GM19043 (cell line): ENCODE results near the gene CACNA1G.

ENCODE experiments used
- ATAC-seq: cut with Tn5 transposase; IDR thresholded peaks from one replicate; pipeline ENCODE4 v1.9.1; 2021; ENCODE audit warnings: low read depth; ENCODE audit not compliant: unreplicated experiment

The CACNA1G gene

DNA sequence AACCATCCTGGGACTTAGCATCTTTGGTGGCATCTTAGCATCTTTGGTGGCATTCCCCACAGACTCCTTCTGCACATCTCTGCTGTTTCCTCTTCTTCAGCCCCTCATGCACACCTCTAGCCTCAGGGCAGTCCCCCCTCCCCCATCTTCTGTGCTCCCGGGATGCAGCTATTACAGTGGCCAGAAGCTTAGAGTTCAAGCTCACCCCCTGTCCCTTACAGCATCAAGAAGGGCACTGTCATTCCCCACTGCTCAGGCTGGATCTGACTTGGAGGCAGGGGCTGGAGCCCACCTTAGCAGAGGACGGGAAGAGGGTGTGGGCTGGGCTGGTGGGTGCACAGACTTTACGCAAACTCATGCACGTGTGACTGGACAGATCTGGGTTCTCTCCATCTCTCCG is 27.3 kb upstream of the CACNA1G start:
- ATAC-seq, result no peak

DNA sequence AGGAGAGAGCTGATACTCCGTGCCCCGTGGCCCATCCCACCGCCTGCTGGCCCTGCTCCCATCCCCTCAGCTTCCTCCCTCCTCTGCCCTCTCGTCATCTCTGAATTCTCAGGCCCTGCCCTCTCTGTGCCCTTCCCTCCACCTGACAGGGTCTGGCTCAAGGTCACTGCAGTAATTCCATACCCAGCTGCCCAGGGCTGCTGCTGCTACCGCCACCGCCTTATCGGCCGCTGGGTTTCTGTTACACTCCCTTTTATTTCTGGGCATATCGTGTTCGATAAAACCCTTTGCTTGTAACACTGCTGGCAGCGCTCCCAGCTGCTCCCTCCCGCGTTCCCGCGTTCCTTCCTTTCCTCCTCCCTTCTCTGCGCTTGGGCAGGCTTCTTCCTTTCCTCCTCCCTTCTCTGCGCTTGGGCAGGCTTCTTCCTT is 26.8 kb upstream of the CACNA1G start:
- no peak for ATAC-seq

DNA sequence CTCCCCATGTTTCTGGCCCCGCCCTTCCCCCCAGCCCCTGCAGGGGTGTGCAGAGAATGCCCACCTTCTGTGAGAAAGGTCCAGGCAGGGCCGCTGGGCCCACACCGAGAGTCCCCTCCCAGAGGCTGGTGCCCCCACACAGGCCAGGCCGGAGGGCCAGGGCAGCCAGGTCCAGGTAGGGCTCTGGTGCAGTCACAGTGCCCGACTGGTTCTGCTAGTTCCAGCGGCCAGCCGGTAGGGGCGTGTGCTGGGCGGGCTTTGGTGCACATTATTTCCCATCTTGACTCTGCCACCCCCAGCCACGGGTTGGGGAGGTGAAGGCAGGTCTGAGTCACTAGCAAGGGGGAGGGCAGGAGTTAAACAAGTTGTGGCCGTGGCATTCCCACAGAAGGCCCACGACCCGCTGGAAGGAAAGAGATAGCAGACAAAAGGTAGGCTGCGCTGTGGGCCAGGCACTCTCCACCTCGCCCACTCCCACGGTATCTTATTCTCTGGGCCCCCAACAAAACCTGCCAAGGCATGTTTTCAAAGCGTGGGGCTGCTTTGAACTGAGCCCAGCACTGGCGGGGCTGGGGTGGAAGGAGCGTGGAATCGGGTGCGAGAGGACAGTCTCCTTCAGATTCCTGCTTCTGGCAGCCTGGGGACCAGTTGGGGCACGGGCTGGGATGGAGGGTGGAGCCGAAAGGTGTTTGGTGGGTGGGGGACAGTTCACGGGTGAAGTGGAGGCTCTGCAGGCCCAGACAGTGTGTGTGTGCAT is 26.1 kb upstream of the CACNA1G start:
- ATAC-seq, result no peak

DNA sequence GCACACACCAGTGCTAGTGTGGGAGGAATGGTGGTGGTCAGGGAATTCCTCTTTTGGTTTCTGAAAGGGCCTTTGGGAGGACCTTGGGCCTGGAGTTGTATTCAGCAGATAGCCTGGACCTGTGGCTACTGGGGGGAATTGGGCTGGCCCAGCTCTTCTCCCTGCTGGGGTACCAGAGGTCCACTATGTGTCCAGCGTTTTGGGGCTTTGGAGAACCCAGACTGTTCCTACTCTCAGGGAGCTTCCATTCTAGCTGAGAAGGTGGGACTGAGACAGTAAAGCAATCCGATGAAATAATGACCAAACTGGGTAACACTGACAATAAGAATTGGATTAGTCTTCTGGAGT is 25.6 kb upstream of the CACNA1G start:
- no peak for ATAC-seq

DNA sequence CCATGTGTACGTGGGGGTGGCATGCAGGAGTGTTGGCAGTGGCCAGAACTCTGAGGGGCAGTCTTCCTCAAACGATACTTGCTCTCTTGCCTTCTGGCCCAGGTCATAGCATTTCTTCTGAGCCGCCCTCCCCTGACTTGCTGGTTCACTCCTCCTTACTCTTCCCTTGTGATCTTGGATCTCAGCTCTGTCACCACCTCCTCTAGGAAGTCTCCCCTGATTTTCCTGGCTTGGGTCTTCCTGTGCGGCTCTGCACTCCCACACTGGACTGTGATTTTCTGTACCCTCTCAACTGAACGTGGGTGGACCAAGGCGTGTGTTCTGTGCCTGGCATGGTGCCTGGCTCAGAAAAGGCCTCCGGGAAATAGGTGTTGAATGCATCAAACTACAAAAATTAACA is 25.1 kb upstream of the CACNA1G start:
- no peak for ATAC-seq

DNA sequence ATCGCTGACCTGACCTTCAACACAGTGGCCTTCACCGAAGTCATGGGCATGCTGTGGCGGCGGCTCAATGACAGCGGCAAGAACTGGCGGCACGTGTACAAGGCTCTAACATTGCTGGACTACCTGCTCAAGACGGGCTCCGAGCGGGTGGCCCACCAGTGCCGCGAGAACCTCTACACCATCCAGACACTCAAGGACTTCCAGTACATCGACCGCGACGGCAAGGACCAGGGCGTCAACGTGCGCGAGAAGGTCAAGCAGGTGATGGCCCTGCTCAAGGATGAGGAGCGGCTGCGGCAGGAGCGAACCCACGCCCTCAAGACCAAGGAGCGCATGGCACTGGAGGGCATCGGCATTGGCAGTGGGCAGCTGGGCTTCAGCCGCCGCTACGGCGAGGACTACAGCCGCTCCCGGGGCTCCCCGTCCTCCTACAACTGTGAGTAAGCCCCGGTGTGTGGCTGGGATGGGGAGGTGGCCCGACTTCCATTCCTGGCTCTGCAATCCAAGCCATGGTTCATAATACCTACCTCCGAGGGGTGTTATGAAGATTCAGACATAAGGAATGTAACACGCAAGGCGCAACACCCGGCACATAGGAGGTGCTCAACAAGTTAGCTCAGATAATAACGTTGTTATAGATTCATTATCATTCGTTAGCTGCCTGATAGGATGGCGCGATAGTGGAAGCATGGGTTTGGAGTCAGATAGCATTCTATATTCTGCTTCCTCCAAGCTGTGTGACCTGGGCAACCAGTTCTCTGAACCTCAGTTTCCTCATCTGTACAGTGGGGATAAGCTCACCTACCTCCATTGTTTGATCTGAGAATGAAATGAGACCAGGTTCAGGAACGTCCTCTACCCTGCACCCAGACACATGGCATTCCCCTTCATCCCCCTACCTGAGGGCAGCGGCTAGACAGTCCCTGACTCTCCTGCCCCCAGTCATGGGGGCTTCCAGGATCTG is 23.6 kb upstream of the CACNA1G start:
- ATAC-seq, result no peak

DNA sequence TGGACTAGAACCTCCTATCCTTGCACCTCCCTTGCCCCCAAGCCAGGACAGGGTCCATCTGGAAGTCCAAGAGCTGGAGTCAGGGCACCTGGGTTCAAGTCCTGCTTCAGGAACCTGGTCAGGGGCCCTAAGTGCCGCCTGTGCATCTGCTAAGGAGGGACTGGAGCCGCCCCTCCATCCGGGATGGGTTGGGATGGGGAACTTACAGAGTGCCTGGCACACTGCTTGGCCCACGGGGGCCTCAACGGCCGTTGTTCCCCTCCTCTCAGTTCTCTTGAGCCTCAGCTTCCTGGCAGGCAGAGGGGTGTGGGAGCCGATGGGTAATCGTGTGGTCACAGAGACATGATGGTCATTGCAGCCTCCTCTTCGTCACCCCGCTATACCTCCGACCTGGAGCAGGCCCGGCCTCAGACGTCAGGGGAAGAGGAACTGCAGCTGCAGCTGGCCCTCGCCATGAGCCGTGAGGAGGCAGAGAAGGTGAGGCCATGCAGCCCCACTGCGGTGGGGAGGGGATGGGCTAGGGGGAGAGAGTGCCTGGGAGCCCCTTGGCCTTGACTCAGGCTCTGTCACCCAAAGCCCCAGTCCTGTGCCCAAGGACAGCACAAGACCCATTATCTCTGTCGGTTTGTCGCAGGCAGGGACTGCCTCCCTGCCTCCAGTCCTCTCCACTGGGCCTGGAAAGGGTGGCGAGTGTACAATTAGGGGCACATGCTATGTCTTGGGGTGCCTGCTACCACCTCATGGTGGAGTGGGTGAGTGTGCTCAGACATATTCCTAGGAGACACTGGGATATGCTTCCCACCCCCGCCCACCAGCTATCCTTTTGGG is 22.6 kb upstream of the CACNA1G start:
- ATAC-seq, result no peak

DNA sequence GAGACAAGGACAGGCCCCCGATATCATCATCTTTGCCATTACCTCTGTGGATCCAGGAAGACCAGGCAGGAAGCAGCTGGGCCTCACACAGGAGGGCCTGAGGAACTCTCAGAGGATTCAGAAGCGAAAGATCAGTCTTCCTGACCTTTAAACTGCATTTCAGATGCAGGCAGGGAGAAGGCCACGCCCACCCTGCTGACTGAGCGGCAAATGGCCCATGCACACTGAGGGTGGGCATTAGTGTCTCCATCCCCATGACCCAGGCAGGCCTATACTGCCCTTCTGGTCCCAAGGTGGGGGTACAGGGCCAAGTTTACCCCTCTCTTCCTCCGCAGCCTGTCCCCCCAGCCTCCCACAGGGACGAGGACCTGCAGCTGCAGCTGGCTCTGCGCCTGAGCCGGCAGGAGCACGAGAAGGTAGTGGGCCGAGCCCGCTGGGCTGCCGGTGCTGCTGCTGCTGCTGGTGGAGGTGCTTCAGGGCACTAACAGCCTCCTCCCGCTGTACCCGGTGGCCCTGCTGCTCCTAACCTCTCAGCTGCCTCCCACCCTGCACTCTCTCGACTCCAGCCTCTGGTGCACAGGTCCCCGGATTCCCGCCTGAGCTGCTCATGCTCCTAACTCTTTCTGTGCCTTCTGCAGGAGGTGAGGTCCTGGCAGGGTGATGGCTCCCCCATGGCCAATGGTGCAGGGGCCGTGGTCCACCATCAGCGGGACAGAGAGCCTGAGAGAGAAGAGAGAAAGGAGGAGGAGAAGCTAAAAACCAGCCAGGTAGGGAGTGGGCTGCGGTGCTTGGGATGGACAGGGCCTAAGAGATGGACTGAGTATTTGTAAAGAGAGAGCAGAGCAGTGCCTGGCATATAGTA is 21.7 kb upstream of the CACNA1G start:
- ATAC-seq, result no peak

DNA sequence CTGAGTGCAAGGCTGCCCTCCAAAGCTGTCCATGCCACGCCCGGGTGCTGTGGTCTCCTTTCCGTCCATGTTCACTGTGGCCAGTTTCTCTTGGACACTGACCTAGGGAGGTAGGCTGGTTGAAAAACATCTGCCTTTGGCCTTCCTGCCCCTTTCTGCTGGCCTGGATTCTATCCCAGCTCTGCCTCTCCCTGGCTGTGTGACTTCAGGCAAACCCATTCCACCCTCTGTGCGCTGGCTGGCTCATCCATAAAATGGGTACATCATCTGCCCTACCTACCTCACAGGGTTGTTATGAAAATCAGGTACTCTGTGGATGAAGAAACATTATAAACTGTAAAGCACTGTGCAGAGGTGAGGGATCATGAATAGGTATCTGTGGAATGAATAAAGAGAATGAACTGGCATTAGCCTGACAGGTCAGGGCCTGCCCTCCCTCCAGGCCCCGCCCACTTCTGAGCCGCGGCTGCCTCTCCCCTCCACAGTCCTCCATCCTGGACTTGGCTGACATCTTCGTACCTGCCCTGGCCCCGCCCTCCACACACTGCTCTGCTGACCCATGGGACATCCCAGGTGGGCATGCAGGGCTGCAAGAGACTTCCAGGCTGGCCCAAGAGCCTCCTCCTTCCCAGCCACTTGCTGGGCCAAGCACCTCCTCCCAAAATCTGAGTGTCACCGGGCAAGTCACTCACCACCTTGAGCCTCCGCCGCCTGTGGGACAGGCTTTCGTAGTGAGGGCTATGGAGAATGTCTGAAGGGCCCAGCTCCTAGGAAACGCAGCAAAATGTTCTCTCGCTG is 20.6 kb upstream of the CACNA1G start:
- no peak for ATAC-seq

DNA sequence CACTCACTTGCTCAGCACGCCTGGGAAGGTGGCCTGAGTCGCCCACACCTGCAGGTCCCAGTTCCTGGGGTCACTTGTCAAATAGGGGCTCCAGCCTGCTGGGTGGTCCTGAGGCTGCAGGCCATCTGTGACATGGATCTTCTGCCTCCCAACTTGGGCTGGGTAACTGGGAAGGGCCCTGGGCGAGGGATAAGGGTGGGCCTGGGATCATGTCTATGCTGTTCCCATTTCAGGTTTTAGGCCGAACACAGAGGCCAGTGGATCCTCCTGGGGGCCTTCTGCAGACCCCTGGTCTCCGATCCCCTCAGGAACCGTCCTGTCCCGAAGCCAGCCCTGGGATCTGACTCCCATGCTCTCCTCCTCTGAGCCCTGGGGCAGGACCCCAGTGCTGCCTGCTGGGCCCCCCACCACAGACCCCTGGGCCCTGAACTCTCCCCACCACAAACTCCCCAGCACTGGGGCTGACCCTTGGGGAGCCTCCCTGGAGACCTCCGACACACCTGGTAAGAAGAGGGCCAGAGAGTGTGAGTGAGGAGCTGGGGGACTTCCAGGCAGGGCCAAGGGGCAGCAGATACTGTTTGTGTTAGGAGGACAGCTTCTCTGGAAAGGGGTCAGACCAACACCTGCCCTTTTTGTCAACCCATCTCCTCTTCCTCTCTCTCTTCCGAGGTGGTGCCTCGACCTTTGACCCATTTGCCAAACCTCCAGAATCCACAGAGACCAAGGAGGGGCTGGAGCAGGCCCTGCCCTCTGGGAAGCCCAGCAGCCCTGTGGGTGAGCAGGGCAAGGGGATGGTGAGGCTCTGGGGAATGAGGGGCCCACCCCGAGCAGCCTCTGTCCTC is 19.7 kb upstream of the CACNA1G start:
- no peak for ATAC-seq

DNA sequence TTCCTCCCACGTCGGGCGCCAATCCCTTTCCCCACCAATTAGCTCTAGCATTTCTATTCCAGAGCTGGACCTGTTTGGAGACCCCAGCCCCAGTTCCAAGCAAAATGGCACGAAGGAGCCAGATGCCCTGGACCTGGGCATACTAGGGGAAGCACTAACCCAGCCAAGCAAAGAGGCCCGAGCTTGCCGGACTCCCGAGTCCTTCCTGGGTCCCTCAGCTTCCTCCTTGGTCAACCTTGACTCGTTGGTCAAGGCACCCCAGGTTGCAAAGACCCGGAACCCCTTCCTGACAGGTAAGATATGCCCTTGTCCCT is 19.2 kb upstream of the CACNA1G start:
- no peak for ATAC-seq

DNA sequence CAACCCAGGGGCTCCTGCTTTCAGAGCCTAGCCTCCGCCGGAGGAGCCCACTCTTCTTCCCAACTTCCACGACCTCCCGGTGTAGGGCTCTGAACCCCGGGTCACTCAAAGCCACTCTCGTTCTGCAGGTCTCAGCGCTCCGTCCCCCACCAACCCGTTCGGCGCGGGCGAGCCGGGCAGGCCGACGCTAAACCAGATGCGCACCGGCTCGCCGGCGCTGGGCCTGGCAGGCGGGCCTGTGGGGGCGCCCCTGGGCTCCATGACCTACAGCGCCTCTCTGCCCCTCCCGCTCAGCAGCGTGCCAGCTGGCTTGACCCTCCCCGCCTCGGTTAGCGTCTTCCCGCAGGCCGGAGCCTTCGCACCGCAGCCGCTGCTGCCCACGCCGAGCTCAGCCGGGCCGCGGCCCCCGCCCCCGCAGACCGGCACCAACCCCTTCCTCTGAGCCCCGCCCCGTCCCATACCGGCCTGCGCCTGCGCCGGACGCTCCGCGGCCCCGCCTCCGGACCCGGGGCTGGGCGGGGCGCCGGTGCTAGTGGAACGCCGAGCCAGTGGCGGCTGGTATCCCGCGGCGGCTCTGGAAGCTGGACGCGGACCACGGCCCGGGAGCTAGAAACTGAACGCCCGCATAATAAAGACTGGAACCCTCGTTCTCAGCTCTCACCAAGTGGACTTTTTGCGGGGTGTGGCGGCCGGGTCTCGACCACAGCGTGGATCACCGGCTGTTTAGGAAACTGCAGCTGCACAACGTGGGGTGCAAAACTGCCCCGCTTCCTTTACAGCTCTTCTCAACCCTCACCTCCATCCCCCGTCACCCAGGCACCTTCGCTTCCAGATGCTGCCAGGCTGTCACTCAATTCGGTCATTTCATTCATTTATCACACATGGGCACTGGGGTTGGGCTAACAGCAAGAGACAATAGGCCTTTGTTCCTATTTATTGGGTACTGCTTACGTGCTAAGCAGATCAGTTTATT is 18.5 kb upstream of the CACNA1G start:
- peak; percentile 71 for ATAC-seq

DNA sequence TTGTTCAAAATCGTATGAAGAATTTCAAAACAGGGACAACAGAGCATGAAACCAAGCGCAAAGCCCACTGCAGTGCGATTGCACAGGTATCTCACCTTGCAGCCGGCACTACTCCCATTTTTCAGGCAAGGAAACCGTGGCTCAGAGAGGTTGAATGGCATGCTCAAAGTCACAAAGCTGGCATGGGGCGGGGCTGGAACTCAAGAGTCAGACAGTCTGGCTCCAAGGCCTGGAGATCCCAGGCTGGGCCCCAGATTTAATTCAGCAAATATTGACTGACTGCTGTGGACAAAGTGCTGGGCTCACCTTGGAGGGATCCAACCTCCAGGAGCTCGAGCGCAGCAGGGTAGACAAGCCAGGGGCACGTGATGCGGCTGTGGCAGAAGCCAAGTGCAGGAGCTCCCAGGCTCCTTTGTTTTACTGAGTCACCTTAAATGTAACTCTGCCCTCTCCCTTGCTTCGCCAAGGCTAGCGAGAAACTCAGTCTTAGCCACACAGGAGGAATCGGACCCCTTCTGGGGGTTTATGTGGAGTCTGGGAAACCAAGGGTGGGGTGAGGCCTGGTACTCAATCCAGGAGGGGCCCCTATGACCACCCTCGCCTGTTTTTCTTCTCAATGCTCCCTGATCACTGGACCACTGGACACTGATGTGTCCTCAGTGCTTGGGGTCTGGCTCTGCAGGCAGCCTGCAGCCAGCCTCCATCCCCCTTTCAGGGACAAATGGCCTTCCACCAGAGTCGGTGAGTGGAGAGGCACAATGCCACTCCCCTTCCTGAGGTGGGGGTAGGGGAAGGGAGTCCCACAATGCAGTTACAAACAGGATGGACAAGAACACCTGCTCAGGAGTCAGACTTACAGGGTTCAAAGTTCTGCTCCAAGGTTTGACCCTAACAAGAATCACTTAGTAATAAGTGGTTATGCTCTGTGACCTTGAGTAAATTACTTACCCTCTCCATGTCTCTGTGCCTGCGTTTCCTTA is 17.4 kb upstream of the CACNA1G start:
- ATAC-seq, result no peak

DNA sequence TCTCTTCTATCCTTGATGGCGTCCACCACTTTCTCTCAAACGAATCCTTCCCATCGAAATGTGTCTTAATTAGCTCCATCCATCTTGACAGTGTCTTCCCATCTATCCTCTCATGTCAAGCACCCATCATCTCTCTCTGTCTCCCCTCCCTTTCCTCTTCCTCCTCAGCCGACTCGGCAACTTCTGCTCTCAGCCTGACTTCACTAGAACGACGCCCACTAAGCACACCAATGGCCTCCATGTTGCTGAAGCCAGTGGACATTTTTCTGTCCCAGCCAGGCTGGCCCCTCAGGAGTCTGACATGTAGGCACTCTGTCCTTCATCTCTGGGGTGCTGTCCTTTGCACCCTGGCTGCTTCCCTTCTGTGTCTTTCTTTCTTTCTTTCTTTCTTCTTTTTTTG is 16.0 kb upstream of the CACNA1G start:
- no peak for ATAC-seq

DNA sequence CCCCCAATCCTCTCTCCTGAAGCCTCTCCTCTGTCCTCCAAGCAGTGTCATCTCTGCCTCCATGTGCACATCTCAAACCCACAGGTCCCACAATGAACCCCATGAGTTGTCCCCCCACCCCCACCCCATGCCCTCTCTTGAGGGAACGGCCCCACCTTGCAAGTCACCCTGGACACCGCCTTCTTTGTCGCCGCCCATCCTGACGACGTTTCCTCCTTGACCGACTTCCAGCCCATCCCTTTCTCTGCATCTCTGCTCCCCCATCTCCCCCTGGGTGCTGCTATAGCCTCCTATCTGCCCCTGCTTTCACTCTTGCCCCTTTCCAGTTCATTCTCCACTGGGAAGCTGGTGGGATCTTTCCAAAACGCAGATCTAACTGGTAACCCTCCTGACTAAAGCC is 15.2 kb upstream of the CACNA1G start:
- ATAC-seq, result no peak

DNA sequence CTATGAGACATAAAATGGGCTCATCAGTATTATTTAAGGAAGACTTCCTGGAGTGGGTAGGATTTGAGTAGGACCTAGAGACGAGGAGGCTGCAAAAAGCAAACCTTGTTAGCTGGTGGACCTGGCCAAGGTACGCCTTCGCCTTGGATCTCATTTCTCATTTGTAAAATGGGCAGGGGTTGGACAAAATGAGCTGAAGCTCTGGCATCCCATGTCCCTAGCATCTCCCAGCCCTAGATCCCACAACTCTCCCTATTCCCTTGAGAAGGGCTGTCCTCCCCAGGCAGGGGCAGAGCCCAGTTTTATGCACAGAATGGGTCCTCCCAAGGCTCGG is 13.8 kb upstream of the CACNA1G start:
- no peak for ATAC-seq
